Upper lobe of right lung (tissue), 1 donor: ENCODE results near the gene RIOK3. TPM values are rescaled to one million over a fixed set of nuclear protein-coding genes. Genes with fewer than 3 reads are reported as not detected.

Source experiments
- ATAC-seq: fragments of 200-7000 bp; cut with Tn5 transposase; one replicate; pipeline ENCODE4 v1.9.1; 2020; ENCODE audit warnings: mild to moderate bottlenecking, moderate library complexity
- DNase-seq: peaks from one replicate; pipeline ENCODE4 v3.0.0-alpha.2; 2020
- H3K27ac ChIP-seq: fragments of 200-600 bp; one replicate; pipeline ENCODE4 v1.8.0; 2022
- H3K27me3 ChIP-seq: fragments of 200-600 bp; one replicate; pipeline ENCODE4 v1.8.0; 2022; ENCODE audit warnings: mild to moderate bottlenecking
- H3K36me3 ChIP-seq: fragments of 200-600 bp; one replicate; pipeline ENCODE4 v1.8.0; 2022
- H3K4me1 ChIP-seq: fragments of 200-600 bp; one replicate; pipeline ENCODE4 v1.8.0; 2022
- H3K4me3 ChIP-seq: fragments of 200-600 bp; one replicate; pipeline ENCODE4 v1.8.0; 2022; ENCODE audit warnings: mild to moderate bottlenecking
- H3K9me3 ChIP-seq: fragments of 200-600 bp; one replicate; pipeline ENCODE4 v1.8.0; 2022
- intact Hi-C: fragments of 100-400 bp; cut with DNase I; formaldehyde crosslinking; loops from one replicate; pipeline ENCODE4 v1.11.0; 2022
- total RNA-seq: library from RNA; stranded (reverse); fragmentation: NEBNext Ultra II Directional; extraction: Animal tissue kit (Norgen Biotek cat#: 25700); gene quantifications from one replicate; pipeline ENCODE4 v1.2.1, GENCODE V29; 2021
- TF ChIP-seq, protein P1 (sequence below): fragments of 200-600 bp; IDR thresholded peaks from one replicate; pipeline ENCODE4 v1.8.0; 2022; ENCODE audit warnings: antibody characterized with exemption
- donor health status: DM: no; HTN: yes; CAD: no; lungs with severe emphysema.

The RIOK3 gene
- total RNA-seq, 1 donor from 2014 or later: 63.7 TPM

- Histone ChIP-seq H3K36me3 (peaks cover 62% of the 10 kb centered on the region), H3K9me3 (no peaks in the 10 kb centered on the region), H3K27ac (no peak overlapping the region), H3K27me3 (no peaks in the 10 kb centered on the region), H3K4me3 (no peak overlapping the region), H3K4me1 (peaks cover 34% of the 10 kb centered on the region)
- intact Hi-C loops: no loop called here
- TF ChIP-seq, protein P1, sequence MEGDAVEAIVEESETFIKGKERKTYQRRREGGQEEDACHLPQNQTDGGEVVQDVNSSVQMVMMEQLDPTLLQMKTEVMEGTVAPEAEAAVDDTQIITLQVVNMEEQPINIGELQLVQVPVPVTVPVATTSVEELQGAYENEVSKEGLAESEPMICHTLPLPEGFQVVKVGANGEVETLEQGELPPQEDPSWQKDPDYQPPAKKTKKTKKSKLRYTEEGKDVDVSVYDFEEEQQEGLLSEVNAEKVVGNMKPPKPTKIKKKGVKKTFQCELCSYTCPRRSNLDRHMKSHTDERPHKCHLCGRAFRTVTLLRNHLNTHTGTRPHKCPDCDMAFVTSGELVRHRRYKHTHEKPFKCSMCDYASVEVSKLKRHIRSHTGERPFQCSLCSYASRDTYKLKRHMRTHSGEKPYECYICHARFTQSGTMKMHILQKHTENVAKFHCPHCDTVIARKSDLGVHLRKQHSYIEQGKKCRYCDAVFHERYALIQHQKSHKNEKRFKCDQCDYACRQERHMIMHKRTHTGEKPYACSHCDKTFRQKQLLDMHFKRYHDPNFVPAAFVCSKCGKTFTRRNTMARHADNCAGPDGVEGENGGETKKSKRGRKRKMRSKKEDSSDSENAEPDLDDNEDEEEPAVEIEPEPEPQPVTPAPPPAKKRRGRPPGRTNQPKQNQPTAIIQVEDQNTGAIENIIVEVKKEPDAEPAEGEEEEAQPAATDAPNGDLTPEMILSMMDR: no peak
- DNase-seq (no peak), ATAC-seq (no peak)
These were observed 9.8 kb downstream of the RIOK3 start for GRCh38 chr18:23462876-23463275.

DNA sequence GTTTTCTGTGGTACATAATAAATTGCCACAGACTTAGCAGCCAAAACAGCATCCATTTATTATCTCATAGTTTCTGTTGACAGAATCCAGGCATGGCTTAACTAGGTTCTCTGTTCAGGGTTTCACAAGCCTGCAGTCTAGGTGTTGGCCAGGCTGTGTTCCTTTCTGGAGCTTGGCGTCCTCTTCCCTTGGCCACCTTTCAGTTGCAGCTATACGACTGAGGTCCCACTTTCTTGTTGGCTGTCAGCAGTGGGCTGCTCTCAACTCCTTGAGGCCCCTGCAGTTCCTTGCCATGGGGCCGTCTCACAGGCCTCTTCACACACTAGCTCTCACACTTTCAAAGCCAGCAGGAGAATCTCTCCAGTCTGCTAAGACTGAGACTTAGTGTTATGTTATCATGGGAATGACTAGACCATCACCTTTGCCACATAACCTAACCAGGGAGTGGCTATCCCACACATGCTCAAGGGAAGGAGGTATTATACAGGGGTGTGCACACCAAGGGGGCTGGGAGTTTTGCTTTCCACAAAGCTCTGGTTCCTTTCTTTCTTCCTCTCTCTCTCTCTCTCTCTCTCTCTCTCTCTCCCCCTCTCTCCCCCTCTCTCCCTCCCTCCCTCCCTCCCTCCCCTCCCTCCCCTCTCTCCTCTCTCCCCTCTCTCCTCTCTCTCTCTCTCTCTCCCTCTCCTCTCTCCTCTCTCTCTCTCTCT lies 15.8 kb downstream of the RIOK3 start:
- ATAC-seq (no peak), DNase-seq (no peak)
- intact Hi-C loops: no loop called here
- Histone ChIP-seq H3K27me3 (no peaks in the 10 kb centered on the region), H3K9me3 (no peaks in the 10 kb centered on the region), H3K36me3 (peaks cover 98% of the 10 kb centered on the region), H3K4me3 (no peak overlapping the region), H3K4me1 (no peaks in the 10 kb centered on the region), H3K27ac (no peak overlapping the region)
- TF ChIP-seq, protein P1: no peak

GRCh38 chr18:23470620-23471387 lies 17.7 kb downstream of the RIOK3 start:
- H3K4me3 ChIP-seq: no peak overlapping the region
- intact Hi-C loops: no loop called here
- no peak for ATAC-seq
- TF ChIP-seq, protein P1: no peak
- H3K27me3 ChIP-seq: no peaks in the 10 kb centered on the region
- H3K4me1 ChIP-seq: no peaks in the 10 kb centered on the region
- peaks cover 98% of the 10 kb centered on the region for H3K36me3 ChIP-seq
- no peak for DNase-seq
- no peaks in the 10 kb centered on the region for H3K9me3 ChIP-seq
- no peak overlapping the region for H3K27ac ChIP-seq

DNA sequence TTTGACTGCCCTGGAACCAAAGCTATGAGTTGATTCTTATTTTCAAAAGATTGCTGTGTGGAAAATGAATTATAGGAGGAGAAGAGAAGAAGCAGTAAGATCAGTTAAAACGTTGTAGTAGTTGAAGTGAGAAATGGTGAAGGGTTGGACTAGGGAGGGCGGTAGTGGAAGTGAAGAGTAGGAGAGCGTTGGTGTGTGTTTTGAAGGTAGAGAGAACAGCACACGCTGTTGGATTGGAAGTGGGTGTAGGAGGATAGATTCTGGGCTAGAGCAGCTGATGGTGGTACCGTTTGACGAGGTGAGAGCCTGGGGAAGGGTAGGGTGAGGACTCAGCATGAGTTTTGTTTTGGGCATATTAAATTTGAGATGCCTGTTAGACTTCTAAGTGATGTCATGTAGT lies 18.4 kb downstream of the RIOK3 start:
- DNase-seq: no peak

DNA sequence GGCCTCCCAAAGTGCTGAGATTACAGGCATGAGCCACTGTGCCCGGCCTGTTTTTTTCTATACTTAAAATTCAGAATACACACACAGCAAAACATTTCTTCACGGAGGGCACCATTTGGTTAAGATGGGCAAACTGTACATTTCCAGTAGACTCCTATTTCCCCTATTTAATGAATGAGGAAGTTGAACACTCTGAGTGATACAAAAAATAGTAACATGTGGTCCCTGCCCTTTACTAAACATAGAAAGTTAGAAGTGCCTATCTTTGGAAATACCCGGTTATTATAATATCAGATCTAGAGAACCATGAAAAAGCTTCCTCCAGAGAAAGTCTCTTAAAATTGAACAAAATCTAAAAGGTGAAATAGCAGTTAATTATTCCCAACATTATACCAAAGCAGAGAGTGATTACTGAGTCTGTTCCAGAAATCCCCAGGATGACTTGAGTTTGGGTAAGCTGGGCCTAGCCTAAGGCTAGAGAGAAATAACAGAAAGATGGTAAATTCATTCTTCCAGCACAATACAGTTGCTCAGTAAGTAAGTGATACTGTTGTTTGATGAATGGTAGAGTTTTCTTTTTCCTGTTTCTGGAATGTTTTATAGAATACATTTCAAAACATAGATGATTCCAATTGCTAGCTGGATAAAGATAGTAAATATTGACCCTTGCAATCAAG lies 26.9 kb downstream of the RIOK3 start:
- TF ChIP-seq, protein P1: no peak

More for the DNA sequence above, 18.4 kb downstream of the RIOK3 start:
- intact Hi-C loops: no loop called here
- H3K27me3 ChIP-seq: no peaks in the 10 kb centered on the region
- no peak overlapping the region for H3K27ac ChIP-seq
- TF ChIP-seq, protein P1: no peak
- no peaks in the 10 kb centered on the region for H3K9me3 ChIP-seq
- H3K36me3 ChIP-seq: peaks cover 98% of the 10 kb centered on the region
- H3K4me3 ChIP-seq: no peak overlapping the region
- no peaks in the 10 kb centered on the region for H3K4me1 ChIP-seq
- ATAC-seq: no peak

More for the DNA sequence above, 26.9 kb downstream of the RIOK3 start:
- intact Hi-C loops: no loop called here
- H3K9me3 ChIP-seq: no peaks in the 10 kb centered on the region
- no peak overlapping the region for H3K27ac ChIP-seq
- ATAC-seq (peak; percentile 61), DNase-seq (no peak)
- no peaks in the 10 kb centered on the region for H3K27me3 ChIP-seq
- H3K36me3 ChIP-seq: peaks cover 92% of the 10 kb centered on the region
- H3K4me3 ChIP-seq: no peak overlapping the region
- H3K4me1 ChIP-seq: no peaks in the 10 kb centered on the region
